ENCODE data around the gene TTC13.

The TTC13 gene

DNA sequence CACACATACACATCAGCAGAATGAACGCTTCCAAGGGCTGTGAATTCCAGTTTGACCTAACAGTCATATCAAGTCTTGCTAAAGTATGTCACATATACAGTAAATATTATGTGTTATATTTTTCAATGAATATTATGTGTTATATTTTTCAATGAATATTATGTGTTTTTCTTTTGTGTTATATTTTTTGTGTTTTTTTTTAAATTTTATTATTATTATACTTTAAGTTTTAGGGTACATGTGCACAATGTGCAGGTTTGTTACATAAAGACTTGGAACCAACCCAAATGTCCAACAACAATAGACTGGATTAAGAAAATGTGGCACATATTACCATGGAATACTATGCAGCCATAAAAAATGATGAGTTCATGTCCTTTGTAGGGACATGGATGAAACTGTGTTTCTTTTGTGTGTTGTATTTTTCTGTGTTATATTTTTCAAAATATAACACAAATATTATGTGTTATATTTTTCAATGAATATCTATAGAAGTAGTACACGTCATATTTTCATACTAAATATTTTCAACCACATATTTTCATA is 35.5 kb downstream of the TTC13 start:
- no peak for DNase-seq

DNA sequence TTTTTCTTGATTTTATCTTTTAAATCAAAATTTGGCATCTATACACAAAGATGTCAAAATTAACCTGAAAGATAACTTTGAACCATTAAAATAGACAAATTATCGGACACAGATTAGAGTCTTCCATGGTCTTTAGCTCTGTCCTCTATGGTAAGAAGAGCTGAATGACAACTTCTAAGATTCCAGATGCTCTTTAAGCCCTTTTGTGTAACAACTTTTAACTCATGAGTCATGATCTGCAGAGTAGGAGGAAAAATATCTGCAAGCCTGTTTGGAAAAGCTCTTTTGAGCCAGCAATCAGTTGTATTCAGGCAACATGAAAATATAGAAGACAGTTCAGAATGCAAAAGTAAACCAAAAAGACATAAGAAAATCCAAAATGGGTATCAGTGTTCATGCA is 37.8 kb downstream of the TTC13 start:
- DNase-seq = no peak

DNA sequence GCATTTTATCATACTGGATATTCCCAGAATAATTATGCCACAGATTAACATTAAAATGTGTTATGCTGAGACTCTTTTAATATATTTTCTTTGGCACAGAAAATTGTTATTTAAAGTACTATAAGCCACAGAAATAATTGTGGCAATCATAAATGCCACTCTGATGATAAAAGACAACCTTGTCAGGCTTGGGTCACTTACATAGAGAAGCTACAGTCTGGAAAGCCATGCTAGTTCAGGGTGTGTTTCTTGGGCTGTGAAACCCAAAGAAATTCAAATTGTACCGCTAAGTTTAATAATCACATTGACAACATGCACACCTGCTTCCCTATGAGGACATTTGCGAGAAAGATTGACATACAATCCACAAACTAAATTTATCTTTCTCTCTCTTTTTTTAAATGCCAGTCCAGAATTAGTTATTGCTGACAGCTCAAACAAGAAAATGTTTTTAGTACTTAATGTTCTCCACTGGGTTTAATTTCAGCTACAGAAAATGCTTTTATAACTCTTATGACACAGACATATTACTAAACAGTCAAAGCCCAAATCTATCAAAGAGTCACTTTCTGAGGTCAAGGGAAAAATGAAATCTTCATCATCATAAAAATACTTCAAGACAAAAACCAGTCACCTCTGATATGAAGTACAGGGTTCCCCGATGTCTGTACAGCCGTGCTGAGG is 38.7 kb downstream of the TTC13 start:
- DNase-seq = no peak

DNA sequence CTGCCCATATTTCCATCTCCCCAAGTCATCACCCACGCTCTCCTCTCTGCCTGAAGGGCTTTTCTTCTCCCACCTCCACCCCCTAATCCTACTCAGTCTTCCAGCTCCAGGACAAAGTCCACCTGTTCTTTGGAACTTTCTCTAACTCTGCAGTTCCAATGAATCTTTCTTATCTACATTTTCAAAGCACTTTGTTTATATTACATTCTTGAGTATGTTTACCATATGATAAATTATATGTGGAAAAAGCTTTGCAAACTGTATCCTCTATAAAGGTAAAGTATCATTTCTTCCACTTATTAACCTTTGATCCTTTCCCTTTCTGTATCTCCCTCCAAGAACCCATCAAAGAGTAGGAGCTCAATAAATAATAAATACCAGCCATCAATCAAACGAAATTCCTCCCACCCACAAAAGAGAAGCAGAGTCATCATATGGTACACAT is 39.7 kb downstream of the TTC13 start:
- DNase-seq = no peak

DNA sequence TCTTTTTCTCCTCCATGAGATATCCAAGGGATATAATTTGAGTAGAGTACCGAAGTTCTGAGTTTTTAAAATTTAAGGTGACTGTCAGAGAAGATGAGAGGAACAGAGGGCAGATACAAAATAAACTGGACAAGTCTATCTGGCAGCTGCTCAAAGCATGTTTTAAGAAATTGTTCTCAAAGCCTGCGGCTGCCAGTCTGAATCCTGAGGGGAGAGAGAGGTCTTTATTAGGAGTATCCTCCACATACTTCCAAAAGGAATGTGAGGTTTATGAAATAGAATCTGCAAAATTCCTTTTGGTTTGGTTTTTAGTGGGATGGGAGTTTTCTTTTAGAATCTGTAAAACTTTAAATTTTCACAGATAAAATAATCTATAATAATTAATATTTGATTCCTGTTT is 41.3 kb downstream of the TTC13 start:
- no peak for DNase-seq

DNA sequence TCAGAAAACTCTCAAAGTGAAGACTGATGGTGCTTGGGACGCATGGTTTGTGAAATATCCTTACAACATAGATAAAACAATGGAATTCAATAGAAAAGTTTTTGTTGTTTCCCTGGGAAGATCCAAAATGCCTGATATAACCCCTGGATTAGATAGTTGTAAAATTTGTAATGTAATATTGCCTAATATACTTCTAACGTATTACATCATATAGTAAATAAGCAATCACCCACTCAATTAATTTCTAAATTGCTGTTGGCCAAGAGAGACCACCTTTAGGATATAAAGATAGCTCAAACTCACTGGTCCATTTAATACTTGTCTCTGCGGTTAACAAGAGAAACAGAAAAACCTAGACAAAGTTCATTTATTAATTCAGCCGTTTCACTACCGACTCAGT is 42.2 kb downstream of the TTC13 start:
- DNase-seq = no peak

DNA sequence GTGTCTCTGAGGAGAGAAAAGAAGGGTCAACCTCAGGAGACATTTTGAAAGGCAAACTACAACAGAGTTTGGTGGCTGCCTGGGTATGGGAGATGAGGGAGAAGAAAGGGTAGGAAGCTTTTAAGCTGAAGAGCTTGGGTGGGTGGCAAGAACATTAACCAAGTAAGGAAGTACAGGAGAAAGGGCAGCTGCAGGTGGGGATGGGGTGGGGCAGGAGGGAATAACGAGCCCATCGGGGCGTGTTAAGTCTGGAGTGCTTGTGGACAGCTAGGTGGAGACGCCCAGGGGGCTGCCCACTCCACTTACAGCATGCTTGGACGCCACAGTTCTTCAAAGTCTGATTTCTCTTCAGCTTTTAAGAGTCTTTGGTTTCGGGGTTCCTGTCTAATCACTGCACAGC is 42.8 kb downstream of the TTC13 start:
- no peak for DNase-seq

DNA sequence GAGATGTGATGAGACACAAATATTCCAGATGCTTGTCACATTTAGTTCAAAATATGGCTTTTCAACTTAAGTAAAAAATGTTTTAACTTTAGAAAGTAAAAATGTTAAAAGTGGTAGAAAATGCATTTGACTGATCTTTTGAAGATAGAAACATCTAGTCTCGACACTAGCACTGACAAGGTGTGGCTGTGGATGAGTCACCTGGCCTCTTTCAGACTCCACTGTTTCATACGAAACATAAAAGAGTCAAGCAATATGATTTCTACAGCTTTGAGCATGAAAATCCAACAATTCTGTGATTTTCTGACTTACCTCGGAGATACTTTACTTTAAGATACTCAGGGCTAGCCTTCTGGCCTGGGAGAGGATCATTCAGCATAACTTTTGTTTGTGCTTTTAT is 47.7 kb downstream of the TTC13 start:
- no peak for DNase-seq

DNA sequence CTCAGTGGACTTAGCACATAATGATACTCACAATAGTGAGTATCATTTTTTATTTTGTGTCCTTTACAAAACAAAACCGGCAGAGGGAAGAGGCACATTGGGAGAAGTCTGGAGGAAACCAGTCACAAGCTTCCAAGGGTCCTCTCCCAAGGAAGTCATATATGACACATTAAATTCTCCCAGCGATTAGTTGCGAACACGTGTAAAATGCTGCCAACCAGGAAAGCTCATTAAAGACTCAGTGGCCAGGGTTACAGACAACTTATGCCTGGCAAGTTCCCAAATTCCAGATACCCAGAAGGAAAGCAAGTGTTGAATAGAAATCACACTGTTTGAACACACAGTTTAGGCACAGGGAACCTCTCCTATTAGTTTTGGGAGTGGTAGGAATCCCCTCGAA is 52.5 kb downstream of the TTC13 start:
- no peak for DNase-seq

DNA sequence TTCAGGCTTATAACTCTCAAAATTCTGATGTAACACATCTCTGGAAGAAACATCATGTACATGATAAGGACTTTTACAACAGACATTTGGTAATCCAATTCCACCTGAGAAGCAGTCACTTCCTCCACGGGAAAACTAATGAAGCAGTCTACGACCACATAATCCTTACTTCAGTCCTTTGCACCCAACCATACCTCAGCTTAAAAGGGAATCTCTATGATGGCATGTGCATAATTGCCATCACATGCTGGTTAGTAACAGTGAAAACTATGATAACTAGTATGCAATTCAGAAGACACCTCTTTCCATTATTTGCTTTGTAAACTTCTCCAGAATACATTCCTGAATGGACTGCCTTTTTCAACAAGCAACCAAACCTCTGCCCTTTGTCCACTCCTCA is 53.1 kb downstream of the TTC13 start:
- DNase-seq = no peak

DNA sequence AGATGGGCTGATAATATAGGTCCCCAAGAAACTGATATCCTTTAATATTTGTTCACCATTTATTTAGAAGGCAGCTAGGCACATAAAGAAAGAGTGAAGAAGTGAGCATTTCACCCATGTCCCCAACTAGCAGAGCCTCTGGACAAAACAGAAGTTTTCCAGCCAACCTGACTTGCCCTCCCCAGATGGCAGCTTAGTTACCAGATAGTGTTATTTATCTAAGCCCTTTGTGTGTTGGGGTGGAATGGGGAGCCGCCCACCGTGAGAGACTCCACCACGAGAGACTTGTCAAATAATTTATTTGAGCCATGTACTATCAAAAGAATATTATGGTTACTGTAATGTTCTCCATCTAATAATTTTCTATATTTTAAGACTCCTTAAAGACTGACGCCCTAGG is 55.5 kb downstream of the TTC13 start:
- no peak for DNase-seq

DNA sequence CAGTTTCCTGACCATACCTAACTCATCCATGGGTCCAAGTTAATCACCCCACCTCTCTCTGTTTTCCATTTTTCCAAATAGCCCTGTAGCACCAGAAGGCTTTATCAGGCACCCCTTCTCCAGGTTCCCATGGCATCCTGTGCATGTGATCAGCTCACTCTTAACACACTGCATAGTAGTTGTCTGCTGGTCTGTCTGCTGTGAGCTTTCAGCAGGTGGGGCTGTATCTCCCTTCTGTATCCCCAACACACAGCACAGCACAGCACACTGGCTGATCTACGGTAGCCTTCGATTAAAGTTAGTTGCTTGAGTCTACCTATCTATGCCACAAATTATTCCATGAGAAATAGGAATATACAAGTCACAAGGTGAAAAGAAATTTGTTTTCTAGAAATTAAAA is 56.0 kb downstream of the TTC13 start:
- no peak for DNase-seq

DNA sequence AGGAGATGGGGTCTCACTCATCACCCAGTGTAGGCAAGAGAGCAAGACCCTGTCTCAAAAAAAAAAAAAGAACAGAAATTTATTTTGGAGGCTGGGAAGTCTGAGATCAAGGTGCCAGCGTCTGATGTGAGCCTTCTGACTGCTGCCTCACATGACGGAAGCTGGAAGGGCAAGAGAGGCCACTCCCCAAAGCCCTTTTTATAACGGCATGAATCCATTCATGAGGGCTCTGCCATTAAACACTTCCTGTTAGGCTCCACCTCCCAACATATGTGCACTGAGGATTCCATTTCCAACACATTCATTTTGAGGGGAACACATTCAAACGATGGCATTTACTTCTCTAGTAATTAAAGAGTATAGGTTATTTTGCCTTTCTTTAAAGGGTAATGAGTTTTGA is 59.5 kb downstream of the TTC13 start:
- no peak for DNase-seq

DNA sequence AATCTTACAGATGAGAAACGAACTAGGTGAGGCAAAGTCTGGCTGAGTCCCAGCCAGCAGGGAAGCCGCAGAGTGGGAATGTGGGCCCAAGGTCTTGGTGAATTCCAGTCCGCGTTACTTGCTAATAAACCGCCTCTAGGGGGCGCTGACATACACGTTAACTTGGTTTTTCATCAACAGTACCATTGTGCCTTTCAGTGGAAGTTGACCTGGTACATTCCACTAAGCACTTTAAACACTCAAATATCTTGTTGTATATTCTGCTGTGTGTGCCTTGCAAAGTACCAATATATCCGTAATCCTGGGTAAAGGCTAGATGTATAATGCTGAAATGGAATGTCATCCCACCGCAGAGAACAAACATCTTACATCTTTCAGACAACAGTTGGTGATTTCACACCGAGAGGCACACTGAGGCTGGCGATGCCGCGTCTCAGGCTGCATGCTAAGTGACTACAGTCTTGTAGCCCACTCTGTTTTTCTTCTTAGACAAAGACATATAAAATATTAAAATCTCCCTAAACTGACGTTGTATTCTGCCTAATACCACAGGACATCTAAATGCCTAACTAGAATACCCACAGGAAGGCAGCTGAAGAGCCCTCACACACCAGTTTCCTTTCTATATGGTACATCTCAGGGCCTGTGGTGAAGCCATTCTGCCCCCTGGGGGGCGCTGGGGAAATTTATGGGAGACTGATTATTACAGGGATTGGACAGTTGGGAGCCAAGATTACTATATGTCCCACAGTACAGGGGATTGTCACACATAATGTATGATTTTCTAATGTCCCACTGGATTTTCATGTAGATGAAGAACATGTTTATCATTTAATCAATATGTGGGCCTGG is 61.2 kb downstream of the TTC13 start:
- peak; percentile 35 for DNase-seq

DNA sequence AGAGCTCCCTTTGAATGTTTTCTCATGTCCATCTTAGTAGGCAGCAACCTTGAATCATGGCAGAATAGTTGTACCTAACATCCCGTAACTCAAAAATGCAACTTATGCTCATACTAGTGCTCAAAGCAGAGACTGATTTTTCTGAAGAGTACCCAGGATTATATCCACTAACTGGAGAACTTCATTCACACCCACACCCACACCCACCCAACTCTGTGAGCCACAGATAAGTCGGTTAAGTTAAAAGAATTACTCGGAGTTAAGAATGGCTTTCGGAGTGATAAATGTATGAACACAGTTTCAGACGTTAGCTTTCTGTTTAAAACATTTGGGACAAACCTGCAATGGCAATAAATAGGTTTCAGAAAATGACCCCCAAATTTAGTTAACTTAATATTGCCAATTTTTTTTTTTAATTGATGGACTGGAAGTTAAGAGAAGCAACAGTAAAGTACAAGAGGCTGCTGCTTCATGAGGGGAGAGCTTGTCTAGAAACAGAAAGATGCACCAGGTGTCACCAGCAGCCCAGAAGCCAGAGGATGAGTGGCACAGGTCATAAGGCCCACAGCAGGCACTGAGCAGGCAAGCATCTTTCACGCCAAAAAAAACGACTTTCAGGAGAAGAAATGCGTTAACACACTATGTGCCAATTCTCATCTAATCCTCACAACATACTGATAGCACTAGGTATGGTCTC is 61.9 kb downstream of the TTC13 start:
- no peak for DNase-seq

DNA sequence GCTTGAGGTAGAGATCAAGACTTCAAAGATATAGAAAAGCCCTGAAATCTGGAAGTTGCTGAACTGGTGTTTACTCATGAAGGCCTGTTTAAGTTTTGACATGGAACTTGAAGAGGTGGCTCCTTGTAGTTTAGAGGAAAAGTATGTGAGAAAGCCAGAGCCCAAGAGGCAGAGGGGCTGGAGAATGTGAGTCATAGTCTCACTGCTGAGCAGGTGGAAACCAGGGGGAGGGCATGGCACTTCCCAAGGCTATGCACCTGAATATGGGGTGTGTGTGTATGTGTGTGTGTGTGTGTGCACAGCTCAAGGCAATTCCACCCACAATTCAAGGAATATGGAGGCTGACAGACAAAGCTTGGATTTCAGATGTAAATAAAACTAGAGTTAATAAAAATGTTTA is 63.6 kb downstream of the TTC13 start:
- no peak for DNase-seq

DNA sequence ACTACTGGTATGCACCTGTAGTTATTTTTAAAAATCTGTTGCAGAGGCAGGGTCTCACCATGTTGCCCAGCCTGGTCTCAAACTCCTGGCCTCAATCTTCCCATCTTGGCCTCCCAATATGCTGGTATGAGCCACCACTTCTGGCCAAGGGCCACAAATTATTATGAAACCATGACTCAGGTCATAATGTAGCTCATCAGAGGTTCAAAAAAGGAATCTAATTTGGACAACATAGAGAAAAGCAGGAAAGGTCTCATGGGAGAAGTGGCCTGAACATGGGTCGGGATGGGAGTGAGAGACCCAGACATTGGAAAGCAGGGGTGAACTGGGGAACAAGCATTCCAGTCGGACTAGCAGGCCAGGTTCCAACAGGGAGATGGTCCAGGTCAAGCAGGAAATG is 65.2 kb downstream of the TTC13 start:
- no peak for DNase-seq

DNA sequence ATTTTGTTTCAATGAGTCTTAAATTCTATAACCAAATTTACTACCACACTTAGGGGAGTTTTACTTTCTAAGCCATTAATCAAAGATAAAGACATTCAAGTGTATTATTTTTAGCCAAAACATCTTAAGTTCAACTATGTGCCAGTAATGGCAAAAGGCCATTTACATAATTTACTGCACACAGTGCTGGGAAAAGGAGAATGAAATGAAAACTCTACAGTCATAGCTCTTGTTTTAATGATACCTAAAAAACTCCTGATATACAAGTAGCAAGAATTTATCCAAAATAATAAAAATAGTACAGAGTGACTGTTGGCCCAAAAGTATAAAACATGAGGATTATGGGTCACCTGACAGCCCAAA is 67.9 kb downstream of the TTC13 start:
- no peak for DNase-seq

DNA sequence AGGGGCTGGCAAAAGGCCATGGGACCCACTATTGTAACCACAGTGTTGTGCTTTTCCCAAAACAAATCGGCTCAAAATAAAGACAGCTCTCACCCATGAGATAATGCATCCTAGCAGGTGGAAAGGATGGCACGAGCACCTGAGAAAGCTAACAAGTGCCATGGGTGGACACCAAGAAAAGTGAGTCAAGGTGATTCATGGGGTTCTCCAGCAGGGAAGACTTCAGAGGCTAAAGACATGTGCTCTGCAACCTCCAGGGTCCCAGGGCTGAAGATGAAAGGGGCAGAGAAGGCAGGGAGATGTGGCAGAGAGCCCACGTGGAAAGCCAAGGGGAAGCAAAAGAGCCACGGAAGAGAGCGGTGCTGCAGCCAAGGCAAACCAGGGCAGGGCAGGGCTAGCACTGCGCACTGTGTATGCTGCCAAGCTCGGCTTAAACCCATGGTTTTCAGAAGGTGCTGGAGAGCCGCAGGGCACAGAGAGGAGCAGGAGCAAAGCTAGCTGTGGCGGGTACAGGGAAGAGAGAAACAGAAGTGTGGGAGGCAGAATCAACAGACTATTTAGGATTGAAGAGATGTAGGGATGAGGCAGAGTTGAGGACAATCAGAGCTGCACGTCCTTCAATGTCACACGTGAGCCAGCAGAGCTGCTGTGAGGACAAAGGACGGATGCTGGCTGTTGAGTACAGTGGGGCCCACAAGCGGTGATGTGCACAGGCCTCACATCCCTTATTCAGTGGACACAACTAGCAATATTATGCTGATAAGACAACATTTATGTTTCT is 68.5 kb downstream of the TTC13 start:
- no peak for DNase-seq

DNA sequence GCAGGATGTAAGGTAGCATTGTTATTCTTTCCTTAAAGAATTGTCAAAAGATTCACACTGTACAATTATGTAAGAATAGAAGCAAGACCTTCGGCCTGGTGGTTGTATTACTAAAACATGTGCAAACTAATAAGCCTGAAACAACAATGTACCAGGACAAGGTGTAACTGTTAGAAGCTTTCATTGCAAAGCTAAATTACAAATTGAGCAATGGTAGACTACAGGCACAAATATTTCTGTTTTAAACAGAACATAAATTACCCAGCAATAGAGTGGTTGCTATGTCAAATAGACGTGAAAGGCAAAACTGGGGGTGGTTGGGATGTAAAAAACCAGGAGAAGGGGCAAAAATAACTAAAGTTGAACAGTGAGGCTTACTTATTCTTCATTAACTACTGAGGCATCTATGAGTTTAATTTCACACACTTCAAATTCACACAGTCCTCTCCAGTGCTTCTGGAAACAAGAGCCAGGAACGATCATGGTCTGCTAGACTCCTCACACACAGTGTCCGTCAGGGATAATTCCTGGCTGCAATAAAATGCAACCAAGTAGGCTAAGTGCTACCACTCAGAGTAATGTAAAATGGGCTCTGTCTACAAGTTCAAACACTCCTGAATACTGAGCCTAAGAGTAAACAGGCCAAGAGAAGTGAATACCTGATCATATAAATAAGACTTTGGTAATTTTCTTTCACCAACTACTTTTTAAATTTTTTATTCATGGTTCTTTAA is 71.0 kb downstream of the TTC13 start:
- DNase-seq = no peak

DNA sequence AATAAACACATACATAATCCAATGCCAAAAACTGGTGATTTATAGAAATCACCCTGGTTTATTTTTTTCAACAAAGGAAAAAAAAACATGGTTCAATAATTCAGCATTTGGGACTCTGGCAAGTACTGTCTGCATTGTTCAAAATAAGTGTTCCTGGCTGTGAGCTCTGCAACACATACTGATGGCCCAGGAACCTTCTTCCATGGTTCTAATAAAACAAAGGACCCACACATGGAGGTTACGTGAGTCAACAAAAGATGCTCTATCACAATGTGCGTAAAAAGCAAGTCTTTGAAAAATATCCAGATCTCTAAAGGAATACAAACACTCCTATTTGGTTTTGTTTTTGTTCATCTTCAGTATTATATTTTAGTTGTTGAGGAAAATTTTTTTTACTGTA is 72.4 kb downstream of the TTC13 start:
- DNase-seq = no peak

DNA sequence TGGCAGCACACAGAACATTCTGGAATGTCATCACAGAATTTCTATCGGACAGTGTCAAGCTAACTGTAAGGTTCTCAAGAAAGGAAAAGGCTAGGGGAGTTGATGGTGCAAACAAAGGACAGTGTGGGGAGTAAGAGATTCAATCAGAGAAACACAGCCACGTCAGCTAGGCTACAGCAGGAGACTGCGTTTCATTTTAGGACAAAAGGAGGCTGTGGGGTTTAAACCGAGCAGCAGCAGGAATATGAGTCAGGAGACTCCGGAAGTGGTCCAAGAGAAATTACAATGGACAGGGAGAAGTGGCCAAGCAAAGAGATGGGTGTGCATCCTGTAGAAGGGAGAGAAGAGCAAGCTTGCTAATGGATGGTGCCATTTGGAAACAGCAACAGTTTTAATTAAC is 72.9 kb downstream of the TTC13 start:
- no peak for DNase-seq

Data from NCI-H1105 (cell line).